NOMO-1 treated with dmso at 0.1 percent for 144 hours (cell line): ENCODE results near the gene TRAPPC3.
"Not testable (repeated sequence)": the region's sequence is repeated elsewhere in the genome, so short reads cannot be mapped to it uniquely, and the experiment has no call there.

Experiments
- DNase-seq: peaks from one replicate; lab custom pipeline; 2025; ENCODE audit not compliant: unreplicated experiment; lab: John Stamatoyannopoulos, UW

The TRAPPC3 gene

DNA sequence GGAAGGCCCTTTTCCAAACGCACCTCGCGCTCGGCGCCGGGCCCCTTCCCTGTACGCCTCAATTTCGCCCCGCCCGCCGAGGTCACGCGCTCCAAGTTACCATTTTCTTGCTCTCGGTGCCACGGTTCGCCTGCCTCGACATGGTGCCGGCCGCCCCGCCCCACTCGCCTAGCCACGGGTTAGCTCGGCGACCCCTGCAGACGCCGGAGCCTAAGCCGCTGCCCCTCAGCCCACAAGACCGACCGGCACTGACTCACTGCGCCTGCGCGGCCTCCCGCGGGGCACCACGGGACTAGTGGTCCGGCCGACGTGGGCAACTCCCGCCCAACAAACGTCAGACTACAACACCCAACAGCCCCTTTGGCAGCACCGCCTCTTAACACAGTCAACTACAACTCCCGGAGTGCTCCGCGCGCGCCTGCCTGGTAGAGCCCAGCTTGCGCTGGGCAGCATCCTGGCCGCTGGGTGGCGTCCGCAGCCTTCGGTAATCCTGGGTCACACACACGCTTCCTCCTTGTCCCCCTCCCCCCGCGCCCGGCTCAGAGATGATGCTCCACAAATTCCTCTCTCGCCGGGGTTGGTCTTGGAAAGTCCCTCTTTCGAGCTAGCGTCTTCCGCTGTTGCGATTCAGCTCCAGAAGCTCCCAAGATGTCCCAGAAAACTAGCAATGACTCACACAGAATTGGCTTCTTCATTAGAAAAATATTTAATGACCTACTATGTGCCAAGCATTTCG lies at the start of gene TRAPPC3:
TSS of gene TRAPPC3 (minus strand) at position 250 of the 736 bp plus-strand sequence. CDS start at position 142, 108 bp downstream.
- peak; percentile 100 for DNase-seq

GRCh38 chr1:36198641-36199040 lies 49.4 kb upstream of the TRAPPC3 start:
- no peak for DNase-seq

- not testable (repeated sequence) for DNase-seq
Observed at GRCh38 chr1:36196805-36197204, 47.5 kb upstream of the TRAPPC3 start.

GRCh38 chr1:36187800-36188593 lies 38.7 kb upstream of the TRAPPC3 start:
- peak; percentile 49 for DNase-seq

DNA sequence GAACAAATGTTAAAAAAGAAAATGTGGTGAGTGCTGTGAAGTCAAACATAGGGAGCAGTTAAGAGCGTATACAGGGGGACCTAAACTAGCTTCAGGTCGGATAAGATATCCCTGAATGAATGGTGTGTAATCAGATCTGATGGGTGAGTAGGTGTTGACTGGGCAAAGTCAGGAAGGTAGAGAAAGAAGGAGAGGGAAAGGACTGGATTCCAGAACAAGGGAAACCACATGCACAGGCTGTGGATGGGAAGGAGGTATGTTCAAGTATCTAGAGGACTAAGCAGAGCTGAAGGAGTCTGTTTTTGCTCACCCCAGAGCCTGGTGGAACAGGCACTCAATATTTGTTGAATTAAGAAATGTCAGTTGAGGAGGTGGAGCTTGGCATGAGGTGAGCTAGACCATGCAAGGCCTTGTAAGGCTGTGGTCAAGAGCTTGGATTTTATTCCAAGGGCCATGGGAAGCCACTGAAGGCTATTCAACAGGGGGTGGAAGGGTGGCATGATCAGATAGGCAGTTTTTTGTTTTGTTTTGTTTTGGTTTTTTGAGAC lies 34.1 kb upstream of the TRAPPC3 start:
- no peak for DNase-seq

DNA sequence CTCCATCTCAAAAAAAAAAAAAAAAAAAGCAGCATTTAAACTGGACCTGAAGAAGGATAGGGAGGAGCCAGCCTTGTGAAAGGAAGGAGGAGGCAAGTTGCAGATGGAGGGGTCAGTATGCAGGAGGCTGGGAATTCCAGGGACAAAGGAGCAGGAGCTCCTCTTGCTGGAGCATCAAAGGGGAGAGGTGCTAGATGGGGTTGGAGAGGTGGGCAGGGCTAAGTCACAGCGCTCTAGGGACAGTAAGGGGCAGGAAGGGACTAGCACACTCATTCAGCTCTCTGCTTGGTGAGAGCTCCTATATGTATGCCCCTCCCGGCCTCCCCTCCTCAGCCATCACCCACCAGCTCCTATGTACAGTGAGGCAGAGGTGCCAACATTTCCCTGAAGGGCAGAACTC lies 33.4 kb upstream of the TRAPPC3 start:
- DNase-seq, result no peak

DNA sequence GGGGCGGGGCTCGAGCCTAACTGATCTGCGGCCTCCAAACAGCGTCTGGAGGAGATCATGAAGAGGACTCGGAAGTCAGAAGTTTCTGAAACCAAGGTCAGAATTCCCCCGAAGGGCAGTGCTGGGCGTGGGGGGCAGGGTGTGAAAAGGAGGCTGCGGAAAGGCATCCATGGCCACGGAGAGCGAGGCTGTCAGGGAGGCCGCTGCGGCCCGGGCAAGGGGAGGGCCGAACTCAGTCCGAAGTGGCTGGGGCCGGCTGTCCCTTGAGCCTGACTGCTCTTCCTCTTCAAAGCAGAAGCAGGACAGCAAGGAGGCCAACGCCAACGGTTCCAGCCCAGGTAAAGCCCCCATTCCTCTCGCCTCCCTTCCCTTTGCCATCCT lies 29.9 kb upstream of the TRAPPC3 start:
- DNase-seq, result no peak

- DNase-seq, result no peak
Observed at GRCh38 chr1:36178471-36179219, 29.4 kb upstream of the TRAPPC3 start.

GRCh38 chr1:36177589-36178431 lies 28.5 kb upstream of the TRAPPC3 start:
- DNase-seq, result no peak

- DNase-seq, result no peak
Observed at GRCh38 chr1:36176106-36176949, 27.0 kb upstream of the TRAPPC3 start.

DNA sequence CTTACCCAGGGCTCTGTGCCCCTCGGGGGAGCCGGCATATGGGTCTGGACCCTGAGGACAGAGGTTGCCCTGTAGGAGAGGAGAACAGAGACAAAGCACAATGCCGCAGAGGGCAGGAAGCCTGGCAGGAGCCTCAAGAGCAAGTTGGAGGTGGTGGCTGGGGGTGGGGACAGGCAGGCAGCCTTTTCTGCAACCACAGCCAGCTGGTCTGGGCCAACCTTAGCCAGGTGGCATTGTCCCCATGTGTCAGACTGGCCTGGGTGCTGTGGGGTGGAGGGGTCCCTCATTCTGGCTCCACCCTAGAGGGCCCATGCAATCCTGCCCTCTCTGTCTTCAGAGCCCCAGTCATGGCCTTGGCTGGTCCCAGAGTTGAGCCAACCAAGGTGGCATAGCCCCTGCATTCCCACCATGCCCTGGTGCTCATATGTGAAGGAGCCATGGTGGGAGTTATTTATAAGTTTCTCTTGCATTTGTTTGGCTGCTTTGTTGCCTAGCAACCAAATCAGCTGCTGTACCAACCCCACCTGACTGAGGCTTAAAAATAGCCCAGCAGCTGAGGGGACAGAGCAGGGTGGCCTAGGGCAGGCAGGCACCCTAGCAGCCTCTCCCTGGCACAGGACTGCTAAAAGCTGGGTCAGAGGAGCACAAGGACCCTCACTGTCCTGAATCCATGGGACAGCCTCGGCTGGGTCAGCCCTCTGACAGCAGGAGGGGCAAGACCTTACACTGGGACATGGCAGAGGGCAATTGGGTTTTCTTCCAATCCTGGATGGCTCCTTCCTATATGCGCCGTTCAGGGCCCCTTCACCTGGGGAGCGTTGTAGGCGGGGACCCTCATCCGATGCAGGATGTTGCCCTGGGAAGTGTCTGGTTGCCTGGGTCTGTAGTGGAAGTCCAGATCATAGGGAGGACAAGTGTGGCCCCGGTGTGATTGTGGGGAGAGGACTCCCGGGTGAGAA lies 26.1 kb upstream of the TRAPPC3 start:
- no peak for DNase-seq

GRCh38 chr1:36174713-36175112 lies 25.4 kb upstream of the TRAPPC3 start:
- DNase-seq, result no peak

DNA sequence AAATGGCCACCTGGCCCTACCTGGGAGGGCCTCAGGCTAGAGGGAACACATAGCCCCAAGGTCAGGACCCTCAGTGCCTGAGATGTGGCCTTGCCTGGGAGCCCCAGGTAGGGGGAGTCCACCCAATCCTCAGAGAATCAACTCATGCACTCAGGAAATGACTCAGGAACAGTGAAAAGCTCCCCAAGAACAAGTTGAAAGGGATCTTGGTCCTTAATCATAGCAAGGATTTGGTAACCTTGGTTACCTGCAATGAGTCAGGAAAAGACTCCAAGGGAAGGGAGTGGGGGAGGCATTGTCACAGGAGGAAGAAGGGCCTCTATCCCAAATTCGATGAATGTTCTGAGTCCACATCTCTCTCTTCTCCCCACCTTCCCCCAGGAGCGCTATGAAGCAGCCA lies 23.7 kb upstream of the TRAPPC3 start:
- no peak for DNase-seq

DNA sequence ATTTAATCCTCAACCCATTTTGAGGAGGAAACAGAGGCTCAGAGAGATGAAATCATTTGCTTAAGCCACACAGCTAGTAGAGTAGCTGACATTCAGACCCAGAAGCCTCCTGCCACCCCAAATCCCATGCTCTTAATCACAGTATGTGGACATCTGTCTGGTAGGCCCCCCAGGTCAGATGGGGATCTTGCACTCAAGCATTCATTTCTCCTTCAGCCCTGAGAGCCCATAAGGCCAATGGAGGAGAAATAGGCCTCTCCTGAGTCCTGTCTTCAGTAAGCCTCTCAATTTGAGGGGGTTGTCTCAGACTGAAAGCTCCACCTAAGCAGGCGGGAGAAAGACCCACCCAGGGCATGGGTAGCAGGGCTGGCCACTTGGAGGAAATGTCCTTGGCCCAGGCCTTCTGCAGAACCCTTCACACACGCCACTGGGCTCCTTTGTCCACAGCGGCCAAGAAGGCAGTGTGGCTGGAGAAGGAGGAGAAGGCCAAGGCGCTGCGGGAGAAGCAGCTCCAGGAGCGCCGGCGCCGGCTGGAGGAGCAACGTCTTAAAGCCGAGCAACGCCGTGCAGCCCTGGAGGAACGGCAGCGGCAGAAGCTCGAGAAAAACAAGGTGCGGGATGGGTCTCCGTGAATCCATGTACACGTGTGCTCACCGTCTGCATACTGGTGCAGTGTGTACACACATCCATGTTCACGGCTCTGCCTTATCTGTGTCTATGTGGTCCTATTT lies 22.9 kb upstream of the TRAPPC3 start:
- DNase-seq, result no peak

GRCh38 chr1:36170643-36171412 lies 21.5 kb upstream of the TRAPPC3 start:
- no peak for DNase-seq

DNA sequence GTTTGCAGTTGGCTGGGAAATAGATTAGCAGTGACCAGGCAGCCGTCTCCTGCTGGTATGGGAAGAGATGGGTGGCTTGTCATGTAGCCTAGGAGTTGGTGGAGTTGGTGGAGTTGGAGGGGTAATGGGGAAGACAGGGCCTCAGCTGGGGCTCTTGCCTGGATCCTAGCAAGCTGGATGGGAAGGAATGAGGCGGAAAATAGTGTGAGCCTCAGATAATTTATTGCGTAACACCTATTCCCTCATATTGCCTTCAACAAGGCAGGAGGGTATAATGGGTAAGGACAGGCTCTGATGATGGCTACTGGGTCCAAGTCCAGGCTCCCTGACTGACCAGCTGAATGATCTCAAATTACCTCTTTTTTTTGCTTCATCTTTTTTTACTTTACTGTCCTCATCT lies 19.2 kb upstream of the TRAPPC3 start:
- no peak for DNase-seq
